Fibroblast of skin of back (primary cell): ENCODE data around the gene GASK1B. TPM values are rescaled to one million over a fixed set of nuclear protein-coding genes. Genes with fewer than 3 reads are reported as not detected.

Experiments
- DNase-seq: peaks from one replicate; pipeline ENCODE4 v3.0.0-alpha.2; 2013
- polyA plus RNA-seq, 2 experiments: library from polyadenylated mRNA; unstranded; fragments of 120-200 nt; gene quantifications; one replicate each; pipeline ENCODE4 v1.2.1, GENCODE V29; 2013; ENCODE audit not compliant: insufficient read length in 2 of 2

GASK1B gene
- 0.71 TPM for polyA plus RNA-seq (2013, experiment 1 of 2; ENCODE audit: insufficient read length)
- 1.5 TPM for polyA plus RNA-seq (2013, experiment 2 of 2; ENCODE audit: insufficient read length)

- peak; percentile 59 for DNase-seq
These were observed at the start of gene GASK1B for GRCh38 chr4:158172261-158173258. Gene GASK1B, minus strand, starts transcription at chr4:158173025. Its CDS starts 1,650 bp downstream, at chr4:158171375.

GRCh38 chr4:158219623-158220022, 46.8 kb upstream of the GASK1B start:
- no peak for DNase-seq

GRCh38 chr4:158217763-158218162, 44.9 kb upstream of the GASK1B start:
- DNase-seq: no peak

- no peak for DNase-seq
These were observed 42.0 kb upstream of the GASK1B start for GRCh38 chr4:158214856-158215255.

- DNase-seq: no peak
These were observed 40.6 kb upstream of the GASK1B start for GRCh38 chr4:158213466-158213865.

GRCh38 chr4:158211222-158211621, 38.4 kb upstream of the GASK1B start:
- DNase-seq: no peak

- peak; percentile 90 for DNase-seq
These were observed 37.3 kb upstream of the GASK1B start, which contains the start of gene TMEM144 for GRCh38 chr4:158209825-158210807. Gene TMEM144, plus strand, starts transcription at chr4:158210486. Its CDS starts 2,182 bp downstream, at chr4:158212668.

GRCh38 chr4:158208963-158209640, 36.3 kb upstream of the GASK1B start:
- DNase-seq: no peak

GRCh38 chr4:158203929-158204328, 31.1 kb upstream of the GASK1B start:
- no peak for DNase-seq

GRCh38 chr4:158203436-158203835, 30.6 kb upstream of the GASK1B start:
- no peak for DNase-seq

- DNase-seq: no peak
These were observed 29.7 kb upstream of the GASK1B start for GRCh38 chr4:158202481-158202880.

- DNase-seq: no peak
These were observed 29.1 kb upstream of the GASK1B start for GRCh38 chr4:158201876-158202275.

GRCh38 chr4:158201322-158201721, 28.5 kb upstream of the GASK1B start:
- DNase-seq: no peak

- DNase-seq: no peak
These were observed 27.4 kb upstream of the GASK1B start for GRCh38 chr4:158200214-158200613.

- no peak for DNase-seq
These were observed 24.5 kb upstream of the GASK1B start for GRCh38 chr4:158197194-158197776.

GRCh38 chr4:158195297-158195696, 22.5 kb upstream of the GASK1B start:
- DNase-seq: no peak

GRCh38 chr4:158193171-158193749, 20.4 kb upstream of the GASK1B start:
- peak; percentile 29 for DNase-seq

- no peak for DNase-seq
These were observed 19.8 kb upstream of the GASK1B start for GRCh38 chr4:158192439-158193158.

GRCh38 chr4:158190718-158191117, 17.9 kb upstream of the GASK1B start:
- no peak for DNase-seq

- no peak for DNase-seq
These were observed 16.6 kb upstream of the GASK1B start for GRCh38 chr4:158189422-158189821.

- DNase-seq: no peak
These were observed 14.0 kb upstream of the GASK1B start for GRCh38 chr4:158186815-158187214.
